Muscle layer of duodenum (tissue), 2 donors: ENCODE results near the gene MPZ.
A peak's percentile ranks its signal among the peaks of the same experiment; 100 is the strongest.

Experiments
- H3K27ac ChIP-seq: one replicate; pipeline ENCODE4 v1.7.0; 2013; ENCODE audit warnings: mild to moderate bottlenecking, low read length
- H3K27me3 ChIP-seq: one replicate; pipeline ENCODE4 v1.7.0; 2013; ENCODE audit warnings: low read depth, mild to moderate bottlenecking, control low read depth, low read length
- H3K36me3 ChIP-seq, 2 donors: one replicate each; pipeline ENCODE4 v1.7.0; 2013; ENCODE audit warnings: low read length in 2 of 2, control low read depth in 1 of 2, mild to moderate bottlenecking in 1 of 2; ENCODE audit not compliant: insufficient read depth in 2 of 2, control insufficient read depth in 1 of 2
- H3K4me1 ChIP-seq, 2 donors: one replicate each; pipeline ENCODE4 v1.7.0; 2013; ENCODE audit warnings: low read length in 2 of 2, mild to moderate bottlenecking in 2 of 2, control low read depth in 1 of 2, moderate library complexity in 1 of 2; ENCODE audit not compliant: insufficient read depth in 2 of 2, control insufficient read depth in 1 of 2
- H3K4me3 ChIP-seq, 2 donors: one replicate each; pipeline ENCODE4 v1.7.0; 2013; ENCODE audit warnings: low read length in 2 of 2, low read depth in 1 of 2, mild to moderate bottlenecking in 1 of 2
- H3K9me3 ChIP-seq, 2 donors: one replicate each; pipeline ENCODE4 v1.7.0; 2013; ENCODE audit warnings: low read length in 2 of 2, control low read depth in 1 of 2, mild to moderate bottlenecking in 1 of 2; ENCODE audit not compliant: control insufficient read depth in 1 of 2
- donor health status: healthy.

Gene MPZ

DNA sequence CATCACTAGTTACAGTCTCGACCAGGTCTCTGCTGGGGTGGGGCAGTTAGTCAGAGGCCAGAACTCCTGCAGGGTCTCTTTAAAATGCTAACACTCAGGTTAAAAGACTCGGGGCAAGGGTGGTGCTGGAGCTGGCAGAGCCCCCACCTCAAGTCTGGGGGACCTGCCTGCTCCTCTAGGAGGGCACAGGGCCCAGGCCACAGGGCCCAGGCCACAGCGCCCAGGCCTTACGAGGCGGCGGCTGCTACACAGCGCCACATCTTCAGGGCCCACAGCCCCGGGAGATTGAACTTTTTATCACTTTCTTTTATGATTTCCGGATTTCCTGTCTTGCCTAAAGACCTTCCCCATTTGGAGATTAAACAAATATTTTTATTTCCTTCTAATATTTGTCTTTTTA, 10.4 kb downstream of the MPZ start:
- no peaks in the 10 kb centered on the region for H3K36me3 ChIP-seq
- H3K4me3 ChIP-seq = no peak overlapping the region
- H3K27me3 ChIP-seq = no peaks in the 10 kb centered on the region
- no peaks in the 10 kb centered on the region for H3K4me1 ChIP-seq
- H3K27ac ChIP-seq = no peak overlapping the region
- no peaks in the 10 kb centered on the region for H3K9me3 ChIP-seq

DNA sequence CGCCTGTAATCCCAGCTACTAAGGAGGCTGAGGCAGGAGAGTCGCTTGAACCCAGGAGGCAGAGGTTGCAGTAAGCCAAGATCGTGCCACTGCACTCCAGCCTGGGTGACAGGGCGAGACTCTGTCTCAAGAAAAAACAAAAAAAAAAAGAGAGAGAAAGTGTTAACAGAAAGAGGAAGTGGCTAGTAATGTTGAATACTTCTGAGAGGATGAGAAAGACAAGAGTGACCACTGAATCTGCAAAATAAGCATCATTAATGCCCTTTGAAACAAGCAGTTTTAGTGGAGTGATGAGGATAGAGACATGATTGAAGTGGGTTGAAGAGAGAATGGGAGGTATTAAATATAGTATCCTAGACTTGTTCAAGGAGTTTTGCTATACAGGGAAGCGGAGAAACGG, 11.7 kb downstream of the MPZ start:
- H3K9me3 ChIP-seq = no peaks in the 10 kb centered on the region
- H3K4me1 ChIP-seq = no peaks in the 10 kb centered on the region
- H3K27ac ChIP-seq = no peak overlapping the region
- H3K27me3 ChIP-seq = no peaks in the 10 kb centered on the region
- no peak overlapping the region for H3K4me3 ChIP-seq
- H3K36me3 ChIP-seq = no peaks in the 10 kb centered on the region

DNA sequence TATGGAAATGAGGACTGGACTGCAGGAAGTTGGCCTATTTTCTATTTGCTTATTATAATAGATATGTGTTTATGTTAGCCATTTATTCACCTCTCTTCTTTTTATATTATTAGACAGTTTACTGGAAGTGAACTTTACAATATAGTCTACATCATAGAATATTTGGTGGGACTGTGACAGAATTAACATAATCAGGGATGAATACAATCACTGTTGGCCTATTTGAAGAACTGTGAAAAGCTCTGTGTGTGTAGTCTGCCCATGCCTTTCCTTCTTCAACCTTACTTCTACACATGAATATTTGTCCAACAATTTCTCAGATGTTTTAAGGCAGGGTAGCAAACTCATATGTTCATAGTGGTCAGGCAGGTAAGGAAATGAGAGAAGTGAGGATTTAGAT, 12.4 kb downstream of the MPZ start:
- H3K27ac ChIP-seq = no peak overlapping the region
- H3K9me3 ChIP-seq = no peaks in the 10 kb centered on the region
- no peaks in the 10 kb centered on the region for H3K36me3 ChIP-seq
- H3K4me1 ChIP-seq = no peaks in the 10 kb centered on the region
- H3K27me3 ChIP-seq = no peaks in the 10 kb centered on the region
- no peak overlapping the region for H3K4me3 ChIP-seq

DNA sequence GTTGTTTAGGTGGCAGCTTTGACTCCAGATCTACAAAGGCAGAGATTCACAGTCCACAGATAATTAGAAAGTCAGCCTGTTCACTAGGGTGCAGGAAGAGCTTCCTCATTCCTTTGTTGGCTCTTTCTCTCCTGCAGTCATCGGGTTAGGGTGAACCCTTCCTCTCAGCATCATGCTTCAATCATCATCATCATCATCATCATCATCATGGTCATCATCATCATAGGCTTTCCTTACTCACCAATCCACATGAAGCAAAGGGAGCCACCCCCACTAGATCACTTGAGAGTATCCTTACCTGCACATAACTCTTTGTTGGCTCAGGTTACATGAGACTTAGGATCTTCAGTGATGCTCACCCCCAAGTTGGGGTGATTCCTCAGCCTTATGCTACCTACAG, 19.0 kb downstream of the MPZ start:
- H3K27me3 ChIP-seq = no peaks in the 10 kb centered on the region
- no peak overlapping the region for H3K4me3 ChIP-seq
- H3K9me3 ChIP-seq = no peaks in the 10 kb centered on the region
- H3K4me1 ChIP-seq = no peaks in the 10 kb centered on the region
- H3K27ac ChIP-seq = no peak overlapping the region
- no peaks in the 10 kb centered on the region for H3K36me3 ChIP-seq

DNA sequence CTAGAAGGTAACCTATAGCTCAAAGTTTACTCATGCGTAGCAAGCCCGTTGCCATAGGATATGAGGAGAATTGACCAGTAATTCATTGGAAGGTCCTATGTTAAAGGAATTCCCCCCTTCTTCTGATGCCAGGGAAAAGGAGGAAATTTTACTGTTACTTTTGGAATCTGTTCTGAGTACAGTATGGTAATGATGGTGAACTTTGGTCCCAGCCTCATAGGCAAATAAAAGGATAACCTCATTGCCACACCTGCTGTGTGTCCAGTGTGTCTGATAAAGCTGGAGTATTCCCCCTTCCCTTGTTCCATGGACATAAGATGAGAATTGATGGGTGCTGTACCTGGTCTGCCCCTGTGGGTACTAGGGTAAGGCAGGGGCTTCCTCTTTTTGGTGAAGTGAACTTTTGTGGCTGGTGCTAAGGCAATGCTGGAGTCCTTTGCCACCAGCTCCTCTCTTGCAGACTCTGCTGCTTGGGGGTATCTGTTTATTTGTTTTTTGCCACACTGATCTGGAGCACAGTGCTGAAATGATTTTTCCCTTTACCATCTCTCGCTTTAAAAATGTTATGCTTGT, 22.2 kb downstream of the MPZ start:
- Histone ChIP-seq H3K27me3 (no peaks in the 10 kb centered on the region), H3K9me3 (no peaks in the 10 kb centered on the region), H3K36me3 (peaks cover 0 to 9% of the 10 kb centered on the region in 2 donors), H3K4me3 (no peak overlapping the region), H3K27ac (no peak overlapping the region), H3K4me1 (no peaks in the 10 kb centered on the region)

DNA sequence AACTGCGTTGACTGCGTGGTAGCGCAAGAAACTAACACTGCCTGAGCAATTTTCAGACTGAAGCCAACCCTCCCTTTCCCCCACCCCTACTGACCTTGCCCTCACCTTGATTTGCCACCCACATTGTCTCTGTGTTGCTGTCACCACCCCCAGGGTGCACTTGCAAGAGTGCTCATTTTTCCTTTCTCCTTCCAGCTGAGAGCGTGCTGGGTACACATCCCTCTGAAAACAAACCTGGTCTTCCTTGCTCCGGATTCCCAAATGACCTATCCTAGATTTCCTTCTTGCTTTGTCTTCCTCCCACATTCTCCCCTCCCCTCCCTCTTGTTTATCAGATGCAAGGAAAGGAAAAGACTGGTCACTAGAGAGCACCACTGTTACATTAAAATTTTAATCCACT, 24.2 kb downstream of the MPZ start:
- no peak overlapping the region for H3K27ac ChIP-seq

DNA sequence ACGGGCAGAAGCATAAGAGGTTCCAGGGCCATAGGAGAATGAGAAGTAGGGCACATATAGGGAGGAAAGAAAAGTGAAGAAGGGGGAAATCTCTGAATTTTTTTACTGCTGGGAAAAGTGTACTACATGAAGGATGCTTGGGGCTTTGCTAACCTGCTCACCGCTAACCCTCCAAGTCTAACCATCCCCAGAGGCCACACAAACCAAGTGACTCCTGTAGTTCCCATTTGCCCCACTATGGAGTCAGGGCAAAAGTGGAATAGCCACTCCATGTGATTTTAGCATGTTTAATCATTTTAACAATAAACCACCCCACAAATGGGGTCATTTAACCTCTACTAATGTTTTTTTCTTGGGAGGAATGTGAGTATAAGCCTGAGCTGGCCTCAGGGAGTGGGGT, 24.7 kb downstream of the MPZ start:
- peaks cover 0 to 9% of the 10 kb centered on the region in 2 donors for H3K36me3 ChIP-seq
- no peaks in the 10 kb centered on the region for H3K9me3 ChIP-seq
- no peak overlapping the region for H3K27ac ChIP-seq
- H3K4me1 ChIP-seq = no peaks in the 10 kb centered on the region
- H3K27me3 ChIP-seq = no peaks in the 10 kb centered on the region
- H3K4me3 ChIP-seq = no peak overlapping the region

More for the DNA sequence above, 24.2 kb downstream of the MPZ start:
- Histone ChIP-seq H3K36me3 (peaks cover 0 to 9% of the 10 kb centered on the region in 2 donors), H3K4me1 (no peaks in the 10 kb centered on the region), H3K9me3 (no peaks in the 10 kb centered on the region), H3K27me3 (no peaks in the 10 kb centered on the region), H3K4me3 (no peak overlapping the region)

DNA sequence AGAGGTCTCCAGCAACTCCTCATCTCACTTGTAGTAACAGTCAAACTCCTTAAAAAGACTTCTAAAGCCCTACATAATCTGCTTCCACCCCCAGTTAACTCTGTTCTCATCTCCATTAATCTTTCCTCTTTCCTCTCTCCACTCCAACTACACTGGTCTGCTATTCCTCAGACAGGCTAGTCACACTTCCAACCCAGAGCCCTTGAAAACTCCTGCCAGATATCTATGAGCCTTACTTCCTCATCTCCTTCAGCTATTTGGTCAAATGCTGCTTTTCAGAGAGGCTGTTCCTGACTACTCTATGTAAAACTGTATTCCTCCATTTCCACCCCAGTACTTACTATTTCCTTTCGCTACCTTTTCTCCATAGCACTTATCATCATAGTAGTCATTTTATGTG, 26.8 kb downstream of the MPZ start:
- Histone ChIP-seq H3K4me3 (no peak overlapping the region), H3K27me3 (no peaks in the 10 kb centered on the region), H3K4me1 (no peaks in the 10 kb centered on the region), H3K27ac (no peak overlapping the region), H3K36me3 (peaks cover 0 to 9% of the 10 kb centered on the region in 2 donors), H3K9me3 (no peaks in the 10 kb centered on the region)

DNA sequence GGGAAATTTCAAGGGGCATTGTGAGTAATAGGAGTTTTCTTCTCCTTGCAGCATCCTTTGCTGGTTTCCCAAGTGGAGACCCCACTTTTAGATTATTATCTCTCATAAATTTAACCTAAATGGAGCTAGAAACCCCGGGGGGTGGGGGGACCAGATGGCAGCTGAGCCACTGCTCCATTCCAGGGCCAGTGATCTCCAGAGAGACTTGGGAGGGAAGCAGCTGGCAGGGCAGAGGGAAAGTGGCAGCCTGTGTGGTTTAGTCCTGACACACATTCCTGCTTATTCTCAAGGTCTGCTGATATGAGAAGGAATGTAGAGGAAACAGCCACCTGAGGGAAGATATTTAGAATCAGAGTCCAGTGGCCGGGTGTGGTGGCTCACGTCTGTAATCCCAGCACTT, 34.9 kb downstream of the MPZ start:
- Histone ChIP-seq H3K27ac (no peak overlapping the region), H3K9me3 (no peaks in the 10 kb centered on the region), H3K4me1 (peaks cover 0 to 21% of the 10 kb centered on the region in 2 donors), H3K4me3 (no peak overlapping the region), H3K36me3 (no peaks in the 10 kb centered on the region), H3K27me3 (no peaks in the 10 kb centered on the region)

DNA sequence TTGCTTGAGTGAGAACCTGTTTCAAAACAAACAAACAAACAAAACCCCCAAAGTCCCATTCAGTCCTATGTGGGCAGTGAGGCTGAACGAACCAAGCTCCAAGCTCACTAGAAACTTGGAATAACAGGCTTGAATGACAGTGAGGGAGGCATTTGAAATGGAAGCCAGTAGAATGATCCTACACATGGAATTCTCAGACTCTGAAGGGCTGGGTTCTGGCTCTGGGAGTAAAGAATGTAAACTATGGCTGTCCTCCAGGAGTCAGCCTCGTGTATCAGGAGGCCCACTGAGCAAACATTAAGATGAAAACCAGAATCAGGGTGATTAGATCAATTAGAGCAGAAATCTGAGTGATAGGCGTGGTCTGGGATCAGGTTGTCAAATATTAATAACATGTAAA, 36.4 kb downstream of the MPZ start:
- Histone ChIP-seq H3K36me3 (no peaks in the 10 kb centered on the region), H3K27ac (no peak overlapping the region), H3K4me3 (no peak overlapping the region), H3K27me3 (no peaks in the 10 kb centered on the region), H3K9me3 (no peaks in the 10 kb centered on the region), H3K4me1 (peaks cover 0 to 21% of the 10 kb centered on the region in 2 donors)

DNA sequence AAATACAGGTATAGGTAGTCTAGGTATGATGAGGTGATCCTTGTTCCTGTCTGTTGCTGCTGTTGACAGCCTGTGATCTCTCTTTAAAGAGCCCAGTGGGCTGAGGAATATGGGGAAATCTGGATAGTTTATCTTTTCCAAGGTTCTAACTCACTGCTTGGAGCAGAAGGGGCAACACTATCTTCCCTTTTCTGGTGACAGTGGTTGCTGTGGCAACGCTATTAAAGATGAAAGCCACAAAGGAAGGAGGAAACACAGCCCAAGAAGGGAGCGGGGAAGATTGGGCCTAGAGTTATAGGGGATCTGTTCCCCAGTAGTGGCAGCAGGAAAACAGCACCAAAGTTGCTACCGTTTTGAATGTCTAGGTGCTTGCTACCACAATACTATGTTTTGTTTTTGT, 42.4 kb downstream of the MPZ start:
- H3K4me3 ChIP-seq = no peak overlapping the region
- H3K9me3 ChIP-seq = no peaks in the 10 kb centered on the region
- no peaks in the 10 kb centered on the region for H3K36me3 ChIP-seq
- peak overlapping the region; percentile 74 for H3K27ac ChIP-seq
- H3K4me1 ChIP-seq = peaks cover 12 to 20% of the 10 kb centered on the region in 2 donors
- H3K27me3 ChIP-seq = no peaks in the 10 kb centered on the region

DNA sequence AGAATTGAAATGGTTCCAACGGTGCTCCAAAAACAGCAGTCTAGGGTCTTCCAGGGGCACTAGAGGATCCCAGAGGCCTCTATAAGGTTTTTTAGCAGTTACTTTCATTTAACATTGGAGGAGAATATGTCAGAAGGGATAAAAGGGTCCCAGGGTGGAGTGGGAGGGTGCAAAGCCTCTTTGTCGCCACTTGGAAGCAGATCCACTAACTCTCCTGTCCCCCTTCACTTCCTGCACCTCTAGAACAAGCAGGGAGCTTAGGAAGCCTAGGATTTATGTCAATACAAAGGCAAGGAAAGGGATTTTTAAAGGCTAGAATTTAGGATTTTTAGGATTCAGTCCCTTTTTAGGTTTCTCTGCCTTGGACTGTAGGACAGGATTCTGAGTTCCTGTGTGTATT, 42.9 kb downstream of the MPZ start:
- H3K27me3 ChIP-seq = no peaks in the 10 kb centered on the region
- no peaks in the 10 kb centered on the region for H3K36me3 ChIP-seq
- no peak overlapping the region for H3K4me3 ChIP-seq
- no peaks in the 10 kb centered on the region for H3K9me3 ChIP-seq
- peak overlapping the region; percentile 74 for H3K27ac ChIP-seq
- peaks cover 12 to 20% of the 10 kb centered on the region in 2 donors for H3K4me1 ChIP-seq
